Activated CD8-positive, alpha-beta memory T cell treated with anti-CD3 and anti-CD28 coated beads, Interleukin-2, amount 50 U/mL, for 1 hour (primary cell): ENCODE results near the gene VIL1.

Experiments used
- DNase-seq: peaks from one replicate; pipeline ENCODE4 v3.0.0-alpha.2; 2020; ENCODE audit errors: extremely low read depth

Gene VIL1

DNA sequence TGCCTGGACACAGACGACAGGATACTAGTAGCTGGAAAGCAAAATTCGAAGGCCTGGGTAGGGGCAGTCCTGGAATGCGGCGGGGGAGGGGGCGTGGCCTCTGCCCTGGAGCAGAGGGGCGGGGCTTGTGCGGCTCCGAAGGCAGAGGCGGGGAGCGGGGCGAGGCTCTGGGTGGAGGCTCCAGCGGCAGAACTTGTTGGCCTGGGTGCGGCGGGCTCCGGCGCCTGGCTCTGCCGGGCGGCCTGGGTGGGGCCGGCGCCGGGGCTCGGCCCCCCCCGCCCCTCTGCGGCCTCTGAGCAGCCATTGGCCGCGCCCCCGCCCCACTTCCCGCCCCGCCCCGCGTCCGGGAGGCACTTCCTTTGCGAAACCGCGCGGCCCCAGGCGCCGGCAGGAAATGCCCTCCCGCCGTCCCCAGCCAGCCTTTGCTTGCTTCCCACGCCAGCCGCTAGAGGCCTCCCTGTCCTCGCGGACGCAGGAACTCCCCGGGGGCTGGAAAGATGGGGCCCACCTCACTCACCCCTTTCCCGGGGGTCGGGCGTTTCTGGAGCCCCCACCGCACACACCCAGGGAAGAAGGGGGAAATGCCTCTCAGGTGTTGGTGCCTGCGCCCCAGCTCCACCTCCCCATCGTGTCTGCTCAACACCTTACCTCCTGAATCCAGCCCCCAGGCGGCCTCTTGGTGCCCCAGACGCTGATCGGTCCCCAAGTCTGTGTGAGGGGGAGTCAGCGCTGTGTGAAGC, 12.5 kb upstream of the VIL1 start:
- peak; percentile 66 for DNase-seq

- peak; percentile 50 for DNase-seq
These were observed 11.8 kb upstream of the VIL1 start for GRCh38 chr2:218406949-218407618.

GRCh38 chr2:218407717-218408116, 11.2 kb upstream of the VIL1 start:
- no peak for DNase-seq

GRCh38 chr2:218418321-218418716, 604 bp upstream of the VIL1 start:
- DNase-seq: no peak

GRCh38 chr2:218419630-218420216, 800 bp downstream of the VIL1 start:
- DNase-seq: no peak

GRCh38 chr2:218421027-218421426, 2.1 kb downstream of the VIL1 start:
- DNase-seq: no peak

GRCh38 chr2:218422403-218423086, 3.6 kb downstream of the VIL1 start:
- DNase-seq: no peak

GRCh38 chr2:218423584-218423983, 4.7 kb downstream of the VIL1 start:
- no peak for DNase-seq

DNA sequence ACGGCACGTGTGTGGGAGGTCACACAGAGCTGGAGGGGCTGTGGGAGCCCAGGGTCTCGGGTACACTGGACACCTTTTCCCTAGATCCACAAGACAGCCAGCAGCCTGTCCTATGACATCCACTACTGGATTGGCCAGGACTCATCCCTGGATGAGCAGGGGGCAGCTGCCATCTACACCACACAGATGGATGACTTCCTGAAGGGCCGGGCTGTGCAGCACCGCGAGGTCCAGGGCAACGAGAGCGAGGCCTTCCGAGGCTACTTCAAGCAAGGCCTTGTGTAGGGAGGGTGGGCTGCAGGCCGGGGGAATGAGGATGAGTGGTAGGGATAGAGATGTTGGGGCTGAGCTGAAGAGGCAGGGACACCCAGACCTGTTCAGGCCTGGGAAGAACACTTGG, 6.6 kb downstream of the VIL1 start:
- DNase-seq: no peak

DNA sequence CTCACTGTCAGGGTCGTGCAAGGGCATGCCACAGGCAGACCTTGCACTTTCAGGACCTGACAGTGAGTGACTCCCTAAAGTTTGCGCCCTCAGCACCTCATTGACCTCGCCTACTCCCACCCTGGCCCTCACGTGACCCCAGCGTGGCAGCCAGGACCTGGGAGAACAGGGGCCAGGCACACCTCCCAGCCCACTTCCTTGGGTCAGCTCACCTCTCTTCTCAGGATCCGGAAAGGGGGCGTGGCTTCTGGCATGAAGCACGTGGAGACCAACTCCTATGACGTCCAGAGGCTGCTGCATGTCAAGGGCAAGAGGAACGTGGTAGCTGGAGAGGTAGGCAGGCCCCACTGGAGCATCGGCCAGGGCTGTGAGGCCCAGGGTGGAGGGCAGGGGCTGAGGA, 8.8 kb downstream of the VIL1 start:
- DNase-seq: no peak

DNA sequence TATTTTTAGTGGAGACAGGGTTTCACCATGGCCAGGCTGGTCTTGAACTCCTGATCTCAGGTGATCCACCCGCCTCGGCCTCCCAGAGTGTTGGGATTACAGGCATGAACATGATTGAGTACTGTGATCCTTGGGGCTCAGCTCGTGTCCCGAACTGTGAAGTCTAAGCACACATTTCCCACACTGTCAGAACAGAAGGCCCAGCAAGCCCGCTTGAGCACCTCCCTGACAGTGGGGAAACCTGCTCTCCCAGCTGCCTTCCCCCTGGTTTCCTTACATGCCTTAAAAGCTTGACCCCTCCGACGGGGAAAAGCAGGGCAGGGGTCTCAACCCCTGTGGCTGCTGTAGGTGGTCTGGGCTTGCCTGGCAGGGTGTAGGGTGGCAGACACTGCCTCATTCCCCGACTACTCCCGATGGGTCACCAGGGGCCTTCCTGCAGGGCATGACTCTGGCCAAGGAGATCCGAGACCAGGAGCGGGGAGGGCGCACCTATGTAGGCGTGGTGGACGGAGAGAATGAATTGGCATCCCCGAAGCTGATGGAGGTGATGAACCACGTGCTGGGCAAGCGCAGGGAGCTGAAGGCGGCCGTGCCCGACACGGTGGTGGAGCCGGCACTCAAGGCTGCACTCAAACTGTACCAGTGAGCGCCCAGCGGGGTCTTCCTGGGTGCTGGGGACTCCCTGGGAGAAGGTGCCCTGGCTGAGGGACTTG, 10.1 kb downstream of the VIL1 start:
- DNase-seq: no peak

DNA sequence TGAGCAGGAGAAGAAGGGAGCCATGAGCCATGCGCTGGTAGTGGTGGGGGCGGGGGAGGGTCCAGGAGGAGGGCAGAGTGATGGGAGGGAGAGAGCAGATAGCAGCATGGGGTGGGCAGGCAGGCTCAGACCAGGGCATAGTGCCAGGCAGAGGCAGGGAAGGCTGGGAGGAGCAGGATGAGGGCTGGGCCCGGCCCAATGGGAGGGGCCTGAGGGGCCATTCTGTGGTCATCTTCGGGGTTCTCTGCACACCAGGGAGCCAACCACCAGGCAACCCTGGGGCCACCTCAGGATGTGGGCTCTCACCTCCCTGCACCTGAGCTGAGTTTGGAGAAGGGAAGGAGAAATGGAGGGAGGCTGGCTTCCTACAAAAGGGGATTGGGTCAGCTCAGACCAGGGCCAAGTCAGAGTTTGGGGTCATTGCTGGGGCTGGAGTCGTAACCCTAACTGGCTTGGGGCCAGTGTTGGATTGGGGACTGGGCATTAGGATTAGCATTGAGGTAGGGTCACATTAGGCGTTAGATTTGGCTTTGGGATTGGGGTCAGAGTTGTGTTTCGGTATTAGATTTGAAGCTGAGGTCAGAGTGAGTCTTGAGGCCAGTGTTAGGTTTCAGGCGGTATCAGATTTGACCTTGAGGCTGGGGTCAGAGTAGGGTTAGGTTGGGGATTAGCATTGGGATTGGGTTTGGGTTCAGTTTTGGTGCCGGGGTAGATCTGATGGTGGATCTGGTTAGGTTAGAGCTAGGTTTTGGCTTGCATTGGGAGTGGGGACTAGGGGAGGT, 11.2 kb downstream of the VIL1 start:
- DNase-seq: no peak

- DNase-seq: no peak
These were observed 11.8 kb downstream of the VIL1 start for GRCh38 chr2:218430721-218431120.

DNA sequence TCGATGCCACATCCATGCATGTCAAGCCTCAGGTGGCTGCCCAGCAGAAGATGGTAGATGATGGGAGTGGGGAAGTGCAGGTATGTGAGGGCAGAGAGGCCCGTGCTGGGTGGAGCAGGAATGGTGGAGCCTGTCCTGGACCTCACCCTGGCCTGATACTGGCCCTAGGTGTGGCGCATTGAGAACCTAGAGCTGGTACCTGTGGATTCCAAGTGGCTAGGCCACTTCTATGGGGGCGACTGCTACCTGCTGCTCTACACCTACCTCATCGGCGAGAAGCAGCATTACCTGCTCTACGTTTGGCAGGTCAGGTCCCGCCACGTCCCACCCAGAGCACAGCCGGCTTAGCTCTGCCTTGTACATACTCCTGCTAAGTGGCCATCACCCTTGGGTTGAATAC, 13.0 kb downstream of the VIL1 start:
- no peak for DNase-seq

- DNase-seq: no peak
These were observed 13.9 kb downstream of the VIL1 start for GRCh38 chr2:218432676-218433365.

- no peak for DNase-seq
These were observed 15.5 kb downstream of the VIL1 start for GRCh38 chr2:218434456-218434855.

- no peak for DNase-seq
These were observed 16.4 kb downstream of the VIL1 start for GRCh38 chr2:218435003-218435982.

GRCh38 chr2:218436992-218437391, 18.1 kb downstream of the VIL1 start:
- DNase-seq: no peak

DNA sequence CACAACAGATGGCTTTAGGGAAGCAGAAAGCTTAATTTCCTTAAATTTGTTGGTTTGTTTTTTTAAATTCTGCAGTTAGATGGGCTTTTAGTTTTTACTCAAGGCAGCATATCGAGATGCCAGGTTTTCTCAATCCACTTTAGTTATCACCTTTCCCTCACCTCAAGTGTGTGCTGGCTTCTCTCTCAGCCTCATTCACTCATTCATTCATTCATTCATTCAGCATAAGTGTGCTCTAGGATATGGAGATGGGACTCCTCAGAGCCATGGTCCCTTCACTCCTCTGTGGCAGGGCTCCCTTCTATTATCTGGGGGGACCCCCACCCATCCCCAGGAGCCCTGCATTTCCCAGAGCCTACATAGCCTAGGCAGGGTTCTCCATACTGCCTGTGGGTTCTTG, 19.0 kb downstream of the VIL1 start:
- DNase-seq: no peak
